WTC11 (cell line): ENCODE data around the gene BSN. TPM values are rescaled to one million over a fixed set of nuclear protein-coding genes. Genes with fewer than 3 reads are reported as not detected.

ENCODE experiments used
- ATAC-seq: fragments of 200-7000 bp; cut with Tn5 transposase; 2 replicates; pipeline ENCODE4 v1.10.0; 2021; ENCODE audit warnings: mild to moderate bottlenecking, moderate library complexity
- CTCF ChIA-PET: fragments of 300-600 bp; sonication (Branson Sonifier 250); formaldehyde crosslinking; loops from one replicate; lab custom pipeline; 2021; ENCODE audit warnings: antibody characterized with exemption; lab: Charles Lee
- POLR2A ChIA-PET: fragments of 350-600 bp; sonication (Branson Sonifier 250); formaldehyde crosslinking; loops from one replicate; lab custom pipeline; 2021; ENCODE audit warnings: antibody characterized with exemption; lab: Charles Lee
- DNase-seq: peaks from one replicate; pipeline ENCODE4 v3.0.0; 2021; ENCODE audit warnings: low spot score
- H3K27ac Mint-ChIP-seq: 2 replicates; pipeline ENCODE4 v1.8.0; 2021; ENCODE audit warnings: mixed read lengths
- H3K27me3 Mint-ChIP-seq: 2 replicates; pipeline ENCODE4 v1.8.0; 2021; ENCODE audit warnings: low read depth, mild to moderate bottlenecking, moderate library complexity, mixed read lengths
- H3K36me3 Mint-ChIP-seq: 2 replicates; pipeline ENCODE4 v1.8.0; 2021; ENCODE audit warnings: mixed read lengths
- H3K4me1 Mint-ChIP-seq: 2 replicates; pipeline ENCODE4 v1.8.0; 2022; ENCODE audit warnings: mixed read lengths
- H3K4me3 Mint-ChIP-seq: 2 replicates; pipeline ENCODE4 v1.8.0; 2021; ENCODE audit warnings: mild to moderate bottlenecking, moderate library complexity, mixed read lengths
- H3K9me3 Mint-ChIP-seq: 2 replicates; pipeline ENCODE4 v1.8.0; 2021; ENCODE audit warnings: mixed read lengths
- AFF4 ChIP-seq: sonication (generic); formaldehyde crosslinking; IDR thresholded peaks from 2 replicates; pipeline ENCODE4 v1.8.1; 2023; ENCODE audit warnings: mild to moderate bottlenecking, missing genetic modification reagents, borderline replicate concordance
- CREB1 ChIP-seq: sonication (generic); formaldehyde crosslinking; IDR thresholded peaks from 2 replicates; pipeline ENCODE4 v1.8.0; 2023; ENCODE audit warnings: mild to moderate bottlenecking, missing genetic modification reagents
- FOXJ3 ChIP-seq: sonication (generic); formaldehyde crosslinking; IDR thresholded peaks from 2 replicates; pipeline ENCODE4 v1.9.0; 2021; ENCODE audit warnings: missing genetic modification reagents, mild to moderate bottlenecking, borderline replicate concordance
- FOXP1 ChIP-seq: sonication (generic); formaldehyde crosslinking; IDR thresholded peaks from 2 replicates; pipeline ENCODE4 v1.8.0; 2022; ENCODE audit warnings: missing genetic modification reagents, mild to moderate bottlenecking, moderate library complexity, borderline replicate concordance
- GABPB1 ChIP-seq: sonication (generic); formaldehyde crosslinking; IDR thresholded peaks from 2 replicates; pipeline ENCODE4 v1.8.1; 2023; ENCODE audit warnings: mild to moderate bottlenecking, missing genetic modification reagents
- GRHL2 ChIP-seq: fragments of 250-450 bp; sonication (Bioruptor Pico); IDR thresholded peaks from 2 replicates; pipeline ENCODE4 v1.8.0; 2022; ENCODE audit warnings: mild to moderate bottlenecking, moderate library complexity; ENCODE audit not compliant: insufficient replicate concordance, severe bottlenecking
- HMGA2 ChIP-seq: fragments of 250-450 bp; sonication (Bioruptor Pico); IDR thresholded peaks from 2 replicates; pipeline ENCODE4 v1.4.0; 2021; ENCODE audit warnings: mild to moderate bottlenecking, moderate library complexity
- IRF2 ChIP-seq: sonication (generic); formaldehyde crosslinking; IDR thresholded peaks from 2 replicates; pipeline ENCODE4 v1.8.0; 2022; ENCODE audit warnings: low read depth, missing genetic modification reagents, borderline replicate concordance
- MYBL2 ChIP-seq: sonication (generic); formaldehyde crosslinking; IDR thresholded peaks from 2 replicates; pipeline ENCODE4 v1.8.1; 2023; ENCODE audit warnings: mild to moderate bottlenecking, moderate library complexity, missing genetic modification reagents
- NFE2L1 ChIP-seq: sonication (generic); formaldehyde crosslinking; IDR thresholded peaks from 2 replicates; pipeline ENCODE4 v1.8.1; 2023; ENCODE audit warnings: missing genetic modification reagents
- NR1H2 ChIP-seq: sonication (generic); formaldehyde crosslinking; IDR thresholded peaks from 2 replicates; pipeline ENCODE4 v1.9.0; 2021; ENCODE audit warnings: mild to moderate bottlenecking, moderate library complexity, missing genetic modification reagents
- NR2C2 ChIP-seq: sonication (generic); formaldehyde crosslinking; IDR thresholded peaks from 2 replicates; pipeline ENCODE4 v1.8.0; 2022; ENCODE audit warnings: mild to moderate bottlenecking, missing genetic modification reagents
- PREB ChIP-seq: sonication (generic); formaldehyde crosslinking; IDR thresholded peaks from 2 replicates; pipeline ENCODE4 v1.8.1; 2022; ENCODE audit warnings: mild to moderate bottlenecking, missing genetic modification reagents, moderate library complexity, borderline replicate concordance
- TCF7 ChIP-seq: sonication (generic); formaldehyde crosslinking; IDR thresholded peaks from 2 replicates; pipeline ENCODE4 v1.8.0; 2022; ENCODE audit warnings: mild to moderate bottlenecking, low read depth, missing genetic modification reagents, moderate library complexity
- ZBTB43 ChIP-seq: sonication (generic); formaldehyde crosslinking; IDR thresholded peaks from 2 replicates; pipeline ENCODE4 v1.8.1; 2023; ENCODE audit warnings: mild to moderate bottlenecking, missing genetic modification reagents
- ZNF232 ChIP-seq: sonication (generic); formaldehyde crosslinking; IDR thresholded peaks from 2 replicates; pipeline ENCODE4 v1.8.0; 2022; ENCODE audit warnings: mild to moderate bottlenecking, missing genetic modification reagents
- ZNF423 ChIP-seq: fragments of 250-450 bp; sonication (Bioruptor Pico); IDR thresholded peaks from 2 replicates; pipeline ENCODE4 v2.1.2; 2022; ENCODE audit warnings: mild to moderate bottlenecking, moderate library complexity
- total RNA-seq: library from RNA; stranded (reverse); gene quantifications from 3 replicates; pipeline ENCODE4 v1.2.3, GENCODE V29; 2021
- TF ChIP-seq, protein P1 (sequence below): sonication (generic); formaldehyde crosslinking; IDR thresholded peaks from 2 replicates; pipeline ENCODE4 v1.8.1; 2023; ENCODE audit warnings: mild to moderate bottlenecking, missing genetic modification reagents, moderate library complexity
- TF ChIP-seq, protein P2 (sequence below): sonication (generic); formaldehyde crosslinking; IDR thresholded peaks from 2 replicates; pipeline ENCODE4 v1.8.1; 2022; ENCODE audit warnings: low read depth, mild to moderate bottlenecking, moderate library complexity, missing genetic modification reagents, borderline replicate concordance
- TF ChIP-seq, protein P3 (sequence below): fragments of 200-600 bp; IDR thresholded peaks from 2 replicates; pipeline ENCODE4 v1.8.0; 2022; ENCODE audit warnings: antibody characterized with exemption
- TF ChIP-seq, protein P4 (sequence below): fragments of 250-450 bp; sonication (Bioruptor Pico); IDR thresholded peaks from 2 replicates; pipeline ENCODE4 v1.9.0; 2021; ENCODE audit warnings: mild to moderate bottlenecking

The BSN gene
- total RNA-seq, 1 experiment from 2014 or later = 2.8 TPM

DNA sequence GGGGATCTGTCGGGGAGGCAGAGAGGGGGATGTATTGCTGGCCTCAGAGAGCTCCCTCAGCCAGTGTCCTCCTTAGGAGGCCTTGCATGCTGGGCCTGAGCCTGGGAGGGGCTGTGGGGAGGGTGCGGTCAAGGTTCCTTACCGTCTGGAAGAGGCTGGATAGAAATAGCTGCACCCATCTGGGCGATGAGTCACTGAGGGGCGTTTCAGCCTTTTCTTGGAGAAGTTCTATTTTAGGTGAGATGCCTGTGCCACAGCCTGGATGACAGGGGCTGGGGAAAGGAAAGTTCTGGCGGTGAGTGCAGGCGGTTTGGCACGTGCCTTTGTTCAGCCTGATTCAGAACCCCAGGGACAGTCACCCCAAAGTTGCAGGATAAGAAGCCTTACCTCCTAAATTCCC is 84.2 kb downstream of the BSN start:
- TF ChIP-seq TCF7 (CRISPR knock-in tag) (no peak), GRHL2 (no peak)
- H3K27ac Mint-ChIP-seq = no peak overlapping the region; the same call in 1 of the 2 replicates
- ATAC-seq (no peak), DNase-seq (no peak)
- CTCF ChIA-PET = interaction anchor here (1.6 kb wide), 1 partner anchor 75 kb away, joined by 3 read pairs; no protein-coding TSS in a partner anchor
- POLR2A ChIA-PET = interaction anchor here (0.6 kb wide), 1 partner anchor 93 kb away, joined by 4 read pairs; no protein-coding TSS in a partner anchor
- H3K36me3 Mint-ChIP-seq = no peaks in the 10 kb centered on the region
- no peaks in the 10 kb centered on the region for H3K27me3 Mint-ChIP-seq
- no peaks in the 10 kb centered on the region for H3K4me1 Mint-ChIP-seq
- H3K4me3 Mint-ChIP-seq = no peak overlapping the region
- H3K9me3 Mint-ChIP-seq = no peaks in the 10 kb centered on the region

GRCh38 chr3:49639551-49639950 is 85.3 kb downstream of the BSN start:
- Mint-ChIP-seq H3K36me3 (no peaks in the 10 kb centered on the region), H3K4me1 (no peaks in the 10 kb centered on the region), H3K9me3 (no peaks in the 10 kb centered on the region), H3K27me3 (no peaks in the 10 kb centered on the region), H3K4me3 (no peak overlapping the region), H3K27ac (no peak overlapping the region)
- ATAC-seq = no peak
- POLR2A ChIA-PET = no interaction called here
- CTCF ChIA-PET = interaction anchor here (0.6 to 1.8 kb wide), 4 partner anchors 33 to 200 kb away, joined by 3 to 4 read pairs (median 4); no protein-coding TSS in a partner anchor
- TF ChIP-seq IRF2 (CRISPR knock-in tag) = no peak
- TF ChIP-seq AFF4 (CRISPR knock-in tag) = no peak
- TF ChIP-seq ZNF423 = no peak
- DNase-seq = no peak

GRCh38 chr3:49641292-49641691 is 87.0 kb downstream of the BSN start:
- Mint-ChIP-seq H3K27me3 (no peaks in the 10 kb centered on the region), H3K4me3 (no peak overlapping the region), H3K27ac (no peak overlapping the region)
- ATAC-seq = no peak
- POLR2A ChIA-PET = no interaction called here
- CTCF ChIA-PET = no interaction called here
- TF ChIP-seq HMGA2 (CRISPR knock-in tag) (no peak), MYBL2 (CRISPR knock-in tag) (no peak), NFE2L1 (CRISPR knock-in tag) (no peak), PREB (CRISPR knock-in tag) (no peak), GRHL2 (no peak), FOXJ3 (CRISPR knock-in tag) (no peak), GABPB1 (CRISPR knock-in tag) (no peak), FOXP1 (CRISPR knock-in tag) (no peak), NR2C2 (CRISPR knock-in tag) (no peak), CREB1 (CRISPR knock-in tag) (no peak), NR1H2 (CRISPR knock-in tag) (no peak), ZBTB43 (CRISPR knock-in tag) (no peak), ZNF423 (no peak), ZNF232 (CRISPR knock-in tag) (no peak)
- TF ChIP-seq, protein P1, sequence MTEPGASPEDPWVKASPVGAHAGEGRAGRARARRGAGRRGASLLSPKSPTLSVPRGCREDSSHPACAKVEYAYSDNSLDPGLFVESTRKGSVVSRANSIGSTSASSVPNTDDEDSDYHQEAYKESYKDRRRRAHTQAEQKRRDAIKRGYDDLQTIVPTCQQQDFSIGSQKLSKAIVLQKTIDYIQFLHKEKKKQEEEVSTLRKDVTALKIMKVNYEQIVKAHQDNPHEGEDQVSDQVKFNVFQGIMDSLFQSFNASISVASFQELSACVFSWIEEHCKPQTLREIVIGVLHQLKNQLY (CRISPR knock-in tag) = no peak
- TF ChIP-seq, protein P2, sequence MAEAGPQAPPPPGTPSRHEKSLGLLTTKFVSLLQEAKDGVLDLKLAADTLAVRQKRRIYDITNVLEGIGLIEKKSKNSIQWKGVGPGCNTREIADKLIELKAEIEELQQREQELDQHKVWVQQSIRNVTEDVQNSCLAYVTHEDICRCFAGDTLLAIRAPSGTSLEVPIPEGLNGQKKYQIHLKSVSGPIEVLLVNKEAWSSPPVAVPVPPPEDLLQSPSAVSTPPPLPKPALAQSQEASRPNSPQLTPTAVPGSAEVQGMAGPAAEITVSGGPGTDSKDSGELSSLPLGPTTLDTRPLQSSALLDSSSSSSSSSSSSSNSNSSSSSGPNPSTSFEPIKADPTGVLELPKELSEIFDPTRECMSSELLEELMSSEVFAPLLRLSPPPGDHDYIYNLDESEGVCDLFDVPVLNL = no peak
- TF ChIP-seq, protein P3, sequence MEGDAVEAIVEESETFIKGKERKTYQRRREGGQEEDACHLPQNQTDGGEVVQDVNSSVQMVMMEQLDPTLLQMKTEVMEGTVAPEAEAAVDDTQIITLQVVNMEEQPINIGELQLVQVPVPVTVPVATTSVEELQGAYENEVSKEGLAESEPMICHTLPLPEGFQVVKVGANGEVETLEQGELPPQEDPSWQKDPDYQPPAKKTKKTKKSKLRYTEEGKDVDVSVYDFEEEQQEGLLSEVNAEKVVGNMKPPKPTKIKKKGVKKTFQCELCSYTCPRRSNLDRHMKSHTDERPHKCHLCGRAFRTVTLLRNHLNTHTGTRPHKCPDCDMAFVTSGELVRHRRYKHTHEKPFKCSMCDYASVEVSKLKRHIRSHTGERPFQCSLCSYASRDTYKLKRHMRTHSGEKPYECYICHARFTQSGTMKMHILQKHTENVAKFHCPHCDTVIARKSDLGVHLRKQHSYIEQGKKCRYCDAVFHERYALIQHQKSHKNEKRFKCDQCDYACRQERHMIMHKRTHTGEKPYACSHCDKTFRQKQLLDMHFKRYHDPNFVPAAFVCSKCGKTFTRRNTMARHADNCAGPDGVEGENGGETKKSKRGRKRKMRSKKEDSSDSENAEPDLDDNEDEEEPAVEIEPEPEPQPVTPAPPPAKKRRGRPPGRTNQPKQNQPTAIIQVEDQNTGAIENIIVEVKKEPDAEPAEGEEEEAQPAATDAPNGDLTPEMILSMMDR = no peak
- TF ChIP-seq, protein P4, sequence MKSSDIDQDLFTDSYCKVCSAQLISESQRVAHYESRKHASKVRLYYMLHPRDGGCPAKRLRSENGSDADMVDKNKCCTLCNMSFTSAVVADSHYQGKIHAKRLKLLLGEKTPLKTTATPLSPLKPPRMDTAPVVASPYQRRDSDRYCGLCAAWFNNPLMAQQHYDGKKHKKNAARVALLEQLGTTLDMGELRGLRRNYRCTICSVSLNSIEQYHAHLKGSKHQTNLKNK (CRISPR knock-in tag) = no peak
- TF ChIP-seq, all 79 proteins: peak for 0
- DNase-seq = no peak
- Mint-ChIP-seq H3K4me1 (no peaks in the 10 kb centered on the region), H3K9me3 (no peaks in the 10 kb centered on the region), H3K36me3 (no peaks in the 10 kb centered on the region)
